22Rv1 (cell line): Measurements from ENCODE around the gene PRKCQ.

Experiments
- CTCF ChIP-seq: fragments of 450-650 bp; IDR thresholded peaks from 2 replicates; pipeline ENCODE4 v1.5.1; 2017; ENCODE audit warnings: mild to moderate bottlenecking
- ZFX ChIP-seq: fragments of 450-650 bp; IDR thresholded peaks from 2 replicates; pipeline ENCODE4 v1.6.1; 2017; ENCODE audit warnings: antibody characterized with exemption, borderline replicate concordance

GRCh38 chr10:6522230-6522629 is 57.8 kb downstream of the PRKCQ start:
- no peak for TF ChIP-seq CTCF
- TF ChIP-seq ZFX, result no peak
